Islet precursor cell (in vitro differentiated cells): ENCODE measurements around the gene NR2C2.
"Not testable (repeated sequence)": the region's sequence is repeated elsewhere in the genome, so short reads cannot be mapped to it uniquely, and the experiment has no call there.

ENCODE experiments used
- DNase-seq: peaks from one replicate; pipeline ENCODE4 v3.0.0-alpha.2; 2018

NR2C2 gene

GRCh38 chr3:14962762-14963161, 15.4 kb downstream of the NR2C2 start:
- no peak for DNase-seq

- DNase-seq = no peak
These were observed 19.9 kb downstream of the NR2C2 start for GRCh38 chr3:14967285-14967684.

- no peak for DNase-seq
These were observed 22.3 kb downstream of the NR2C2 start for GRCh38 chr3:14969671-14970070.

GRCh38 chr3:14976317-14976716, 28.9 kb downstream of the NR2C2 start:
- no peak for DNase-seq

GRCh38 chr3:14980689-14981088, 33.3 kb downstream of the NR2C2 start:
- no peak for DNase-seq

GRCh38 chr3:14984581-14985113, 37.3 kb downstream of the NR2C2 start:
- DNase-seq = no peak

- peak; percentile 61 for DNase-seq
These were observed 41.6 kb downstream of the NR2C2 start for GRCh38 chr3:14988988-14989394.

GRCh38 chr3:14989943-14990779, 42.8 kb downstream of the NR2C2 start:
- DNase-seq = peak; percentile 68

GRCh38 chr3:14990780-14991148, 43.4 kb downstream of the NR2C2 start:
- no peak for DNase-seq

GRCh38 chr3:14991151-14991742, 43.9 kb downstream of the NR2C2 start:
- no peak for DNase-seq

GRCh38 chr3:14991818-14992612, 44.6 kb downstream of the NR2C2 start:
- peak; percentile 84 for DNase-seq

- DNase-seq = no peak
These were observed 50.6 kb downstream of the NR2C2 start for GRCh38 chr3:14997941-14998340.

GRCh38 chr3:14999182-14999581, 51.8 kb downstream of the NR2C2 start:
- not testable (repeated sequence) for DNase-seq

- no peak for DNase-seq
These were observed 60.3 kb downstream of the NR2C2 start for GRCh38 chr3:15007681-15008141.

GRCh38 chr3:15009167-15009566, 61.8 kb downstream of the NR2C2 start:
- no peak for DNase-seq

- DNase-seq = no peak
These were observed 63.3 kb downstream of the NR2C2 start for GRCh38 chr3:15010664-15011063.

- DNase-seq = no peak
These were observed 63.8 kb downstream of the NR2C2 start for GRCh38 chr3:15011174-15011573.

- DNase-seq = no peak
These were observed 67.4 kb downstream of the NR2C2 start for GRCh38 chr3:15014606-15015328.

- DNase-seq = no peak
These were observed 68.1 kb downstream of the NR2C2 start for GRCh38 chr3:15015456-15015855.

- DNase-seq = no peak
These were observed 69.8 kb downstream of the NR2C2 start for GRCh38 chr3:15017191-15017590.

- DNase-seq = peak; percentile 59
These were observed 75.9 kb downstream of the NR2C2 start for GRCh38 chr3:15023249-15023648.

GRCh38 chr3:15023719-15024118, 76.3 kb downstream of the NR2C2 start:
- peak; percentile 62 for DNase-seq

- no peak for DNase-seq
These were observed 82.2 kb downstream of the NR2C2 start for GRCh38 chr3:15029625-15030024.
